ENCODE data around the gene BCAR1.
"Not testable (repeated sequence)": the region's sequence is repeated elsewhere in the genome, so short reads cannot be mapped to it uniquely, and the experiment has no call there.

The BCAR1 gene

GRCh38 chr16:75227361-75228142 lies 23.9 kb downstream of the BCAR1 start:
- H3K27ac ChIP-seq = no peak overlapping the region
- no peak for DNase-seq (ENCODE audit: low read depth, low spot score)

GRCh38 chr16:75226550-75227360 lies 24.7 kb downstream of the BCAR1 start:
- H3K27ac ChIP-seq = no peak overlapping the region
- DNase-seq (ENCODE audit: low read depth, low spot score) = no peak

GRCh38 chr16:75225678-75226515 lies 25.5 kb downstream of the BCAR1 start:
- H3K27ac ChIP-seq = no peak overlapping the region
- DNase-seq (ENCODE audit: low read depth, low spot score) = no peak

- H3K27ac ChIP-seq = no peak overlapping the region
- DNase-seq (ENCODE audit: low read depth, low spot score) = no peak
Measured at GRCh38 chr16:75225092-75225491, 26.3 kb downstream of the BCAR1 start.

GRCh38 chr16:75224306-75225082 lies 26.9 kb downstream of the BCAR1 start:
- no peak overlapping the region for H3K27ac ChIP-seq
- no peak for DNase-seq (ENCODE audit: low read depth, low spot score)

GRCh38 chr16:75223129-75223528 lies 28.3 kb downstream of the BCAR1 start:
- not testable (repeated sequence) for H3K27ac ChIP-seq; DNase-seq (ENCODE audit: low read depth, low spot score)

GRCh38 chr16:75222271-75222783 lies 29.1 kb downstream of the BCAR1 start:
- H3K27ac ChIP-seq = no peak overlapping the region
- no peak for DNase-seq (ENCODE audit: low read depth, low spot score)

- no peak overlapping the region for H3K27ac ChIP-seq
- no peak for DNase-seq (ENCODE audit: low read depth, low spot score)
Measured at GRCh38 chr16:75219838-75220237, 31.6 kb downstream of the BCAR1 start.

GRCh38 chr16:75219088-75219487 lies 32.3 kb downstream of the BCAR1 start:
- no peak for DNase-seq (ENCODE audit: low read depth, low spot score)
- H3K27ac ChIP-seq = no peak overlapping the region

GRCh38 chr16:75218256-75219076 lies 33.0 kb downstream of the BCAR1 start, which contains the start of gene CTRB1:
CTRB1 (plus strand) TSS chr16:75218988; CDS start chr16:75219008, 20 bp downstream.
- no peak within 1 kb of the TSS for H3K27ac ChIP-seq

GRCh38 chr16:75217389-75217851 lies 34.0 kb downstream of the BCAR1 start:
- H3K27ac ChIP-seq = no peak overlapping the region
- no peak for DNase-seq (ENCODE audit: low read depth, low spot score)

More at GRCh38 chr16:75218256-75219076, 33.0 kb downstream of the BCAR1 start, which contains the start of gene CTRB1:
- DNase-seq (ENCODE audit: low read depth, low spot score) = no peak

GRCh38 chr16:75216576-75216975 lies 34.8 kb downstream of the BCAR1 start:
- no peak overlapping the region for H3K27ac ChIP-seq
- DNase-seq (ENCODE audit: low read depth, low spot score) = no peak

GRCh38 chr16:75216127-75216526 lies 35.3 kb downstream of the BCAR1 start:
- DNase-seq (ENCODE audit: low read depth, low spot score) = no peak
- H3K27ac ChIP-seq = no peak overlapping the region

- DNase-seq (ENCODE audit: low read depth, low spot score); H3K27ac ChIP-seq: not testable (repeated sequence)
Measured at GRCh38 chr16:75211286-75211685, 40.1 kb downstream of the BCAR1 start.

GRCh38 chr16:75209944-75210343 lies 41.5 kb downstream of the BCAR1 start:
- no peak for DNase-seq (ENCODE audit: low read depth, low spot score)
- no peak overlapping the region for H3K27ac ChIP-seq

GRCh38 chr16:75209514-75209913 lies 41.9 kb downstream of the BCAR1 start:
- not testable (repeated sequence) for DNase-seq (ENCODE audit: low read depth, low spot score)

GRCh38 chr16:75208861-75209505 lies 42.4 kb downstream of the BCAR1 start:
- no peak overlapping the region for H3K27ac ChIP-seq
- no peak for DNase-seq (ENCODE audit: low read depth, low spot score)

More at GRCh38 chr16:75209514-75209913, 41.9 kb downstream of the BCAR1 start:
- not testable (repeated sequence) for H3K27ac ChIP-seq
